Measurements from ENCODE around the gene SIX2.

Gene SIX2

GRCh38 chr2:45013229-45014015, 4.2 kb upstream of the SIX2 start:
- no peak overlapping the region for H3K4me2 ChIP-seq (ENCODE audit: low read depth, low read length, poor library complexity, severe bottlenecking)

GRCh38 chr2:45012733-45013132, 3.5 kb upstream of the SIX2 start:
- Histone ChIP-seq H3F3A (ENCODE audit: insufficient read depth) (no peaks in the 10 kb centered on the region), H3K9me2 (replicated peaks; ENCODE audit: insufficient read depth, low read length) (no peaks in the 10 kb centered on the region), H3K4me3 (ENCODE audit: insufficient read depth, low read length, poor library complexity, severe bottlenecking) (no peak overlapping the region), H3K36me3 (ENCODE audit: low read length) (no peaks in the 10 kb centered on the region), H3K79me2 (ENCODE audit: insufficient read depth, low read length) (no peaks in the 10 kb centered on the region), H3K9me3 (ENCODE audit: insufficient read depth, low read length) (no peaks in the 10 kb centered on the region), H3K27ac (ENCODE audit: low read depth, low read length) (no peak overlapping the region), H3K4me2 (ENCODE audit: low read depth, low read length, poor library complexity, severe bottlenecking) (no peak overlapping the region), H3K27me3 (ENCODE audit: low read length) (no peaks in the 10 kb centered on the region), H4K20me1 (ENCODE audit: low read depth, low read length) (no peaks in the 10 kb centered on the region), H2AFZ (ENCODE audit: low read depth, low read length, severe bottlenecking) (no peak overlapping the region), H3K9ac (ENCODE audit: low read length) (no peak overlapping the region)
- TF ChIP-seq EZH2phosphoT487 (conservative IDR thresholded peaks at IDR 0.05; ENCODE audit: low read length) = no peak
- TF ChIP-seq, protein P1, sequence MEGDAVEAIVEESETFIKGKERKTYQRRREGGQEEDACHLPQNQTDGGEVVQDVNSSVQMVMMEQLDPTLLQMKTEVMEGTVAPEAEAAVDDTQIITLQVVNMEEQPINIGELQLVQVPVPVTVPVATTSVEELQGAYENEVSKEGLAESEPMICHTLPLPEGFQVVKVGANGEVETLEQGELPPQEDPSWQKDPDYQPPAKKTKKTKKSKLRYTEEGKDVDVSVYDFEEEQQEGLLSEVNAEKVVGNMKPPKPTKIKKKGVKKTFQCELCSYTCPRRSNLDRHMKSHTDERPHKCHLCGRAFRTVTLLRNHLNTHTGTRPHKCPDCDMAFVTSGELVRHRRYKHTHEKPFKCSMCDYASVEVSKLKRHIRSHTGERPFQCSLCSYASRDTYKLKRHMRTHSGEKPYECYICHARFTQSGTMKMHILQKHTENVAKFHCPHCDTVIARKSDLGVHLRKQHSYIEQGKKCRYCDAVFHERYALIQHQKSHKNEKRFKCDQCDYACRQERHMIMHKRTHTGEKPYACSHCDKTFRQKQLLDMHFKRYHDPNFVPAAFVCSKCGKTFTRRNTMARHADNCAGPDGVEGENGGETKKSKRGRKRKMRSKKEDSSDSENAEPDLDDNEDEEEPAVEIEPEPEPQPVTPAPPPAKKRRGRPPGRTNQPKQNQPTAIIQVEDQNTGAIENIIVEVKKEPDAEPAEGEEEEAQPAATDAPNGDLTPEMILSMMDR (IDR thresholded peaks at IDR 0.05; ENCODE audit: insufficient read depth, low read length, poor library complexity, severe bottlenecking) = no peak

More at GRCh38 chr2:45013229-45014015, 4.2 kb upstream of the SIX2 start:
- no peaks in the 10 kb centered on the region for H3K36me3 ChIP-seq (ENCODE audit: low read length)
- H3K9ac ChIP-seq (ENCODE audit: low read length) = no peak overlapping the region
- no peaks in the 10 kb centered on the region for H3K9me2 ChIP-seq (replicated peaks; ENCODE audit: insufficient read depth, low read length)
- no peaks in the 10 kb centered on the region for H3K79me2 ChIP-seq (ENCODE audit: insufficient read depth, low read length)
- H2AFZ ChIP-seq (ENCODE audit: low read depth, low read length, severe bottlenecking) = no peak overlapping the region
- no peaks in the 10 kb centered on the region for H3K9me3 ChIP-seq (ENCODE audit: insufficient read depth, low read length)
- no peak overlapping the region for H3K27ac ChIP-seq (ENCODE audit: low read depth, low read length)
- H3K27me3 ChIP-seq (ENCODE audit: low read length) = no peaks in the 10 kb centered on the region
- no peaks in the 10 kb centered on the region for H3F3A ChIP-seq (ENCODE audit: insufficient read depth)
- H4K20me1 ChIP-seq (ENCODE audit: low read depth, low read length) = no peaks in the 10 kb centered on the region
- TF ChIP-seq, protein P1 (IDR thresholded peaks at IDR 0.05; ENCODE audit: insufficient read depth, low read length, poor library complexity, severe bottlenecking) = no peak
- TF ChIP-seq EZH2phosphoT487 (conservative IDR thresholded peaks at IDR 0.05; ENCODE audit: low read length) = no peak
- H3K4me3 ChIP-seq (ENCODE audit: insufficient read depth, low read length, poor library complexity, severe bottlenecking) = no peak overlapping the region

DNA sequence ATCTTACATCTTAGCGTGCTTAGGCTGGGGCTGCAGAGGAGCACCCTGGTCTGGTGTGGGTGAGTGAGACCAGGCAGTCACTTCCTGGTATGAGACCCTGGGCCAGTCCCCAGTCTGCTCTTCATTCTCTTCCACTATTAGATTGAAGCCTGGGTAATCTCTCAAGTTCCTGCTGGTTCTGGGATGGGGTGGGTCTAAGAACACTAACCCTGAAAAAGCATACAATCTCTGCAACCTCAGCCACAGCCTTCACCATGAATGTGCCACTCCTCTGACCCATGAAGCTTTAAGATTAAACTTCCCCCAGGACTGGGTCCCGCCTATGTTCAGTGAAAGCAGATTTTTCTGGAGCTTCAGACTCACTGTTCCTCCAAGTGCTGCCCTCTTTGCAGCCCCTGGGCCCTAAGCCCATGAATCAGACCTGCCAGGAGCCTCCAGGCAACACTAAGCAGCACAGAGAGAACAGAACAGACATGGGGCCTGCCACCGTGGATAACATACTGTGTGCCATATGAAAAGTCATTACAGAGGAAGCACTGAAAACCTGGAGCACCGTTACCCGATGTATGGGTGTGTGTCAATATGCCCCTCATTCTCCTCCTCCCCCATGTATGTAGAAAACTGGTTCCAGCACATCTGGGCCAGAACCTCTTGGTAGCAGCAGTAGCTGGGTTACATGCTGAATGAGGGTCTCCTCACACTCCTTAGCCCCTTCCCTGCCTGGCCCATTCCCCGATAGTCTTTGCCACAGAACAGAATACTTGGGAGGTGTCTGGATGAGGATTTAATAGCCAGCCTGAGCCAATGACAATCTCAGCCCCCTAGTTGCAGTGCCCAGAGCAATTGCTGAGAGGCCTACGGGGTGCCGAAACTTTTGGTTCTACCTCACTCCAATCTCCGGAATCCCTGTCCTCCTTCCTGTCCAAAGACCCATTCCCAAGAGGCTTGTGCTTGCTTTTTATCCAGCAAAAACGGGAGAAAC, 2.7 kb upstream of the SIX2 start:
- no peak overlapping the region for H3K4me2 ChIP-seq (ENCODE audit: low read depth, low read length, poor library complexity, severe bottlenecking)
- no peaks in the 10 kb centered on the region for H3K79me2 ChIP-seq (ENCODE audit: insufficient read depth, low read length)
- H3K9ac ChIP-seq (ENCODE audit: low read length) = no peak overlapping the region
- no peak for TF ChIP-seq EZH2phosphoT487 (conservative IDR thresholded peaks at IDR 0.05; ENCODE audit: low read length)
- TF ChIP-seq, protein P1 (IDR thresholded peaks at IDR 0.05; ENCODE audit: insufficient read depth, low read length, poor library complexity, severe bottlenecking) = no peak
- H3K27me3 ChIP-seq (ENCODE audit: low read length) = no peaks in the 10 kb centered on the region
- H3K36me3 ChIP-seq (ENCODE audit: low read length) = no peaks in the 10 kb centered on the region
- H3K4me3 ChIP-seq (ENCODE audit: insufficient read depth, low read length, poor library complexity, severe bottlenecking) = no peak overlapping the region
- no peaks in the 10 kb centered on the region for H3K9me2 ChIP-seq (replicated peaks; ENCODE audit: insufficient read depth, low read length)
- no peaks in the 10 kb centered on the region for H3K9me3 ChIP-seq (ENCODE audit: insufficient read depth, low read length)
- H3K27ac ChIP-seq (ENCODE audit: low read depth, low read length) = no peak overlapping the region
- no peaks in the 10 kb centered on the region for H3F3A ChIP-seq (ENCODE audit: insufficient read depth)
- no peak overlapping the region for H2AFZ ChIP-seq (ENCODE audit: low read depth, low read length, severe bottlenecking)
- H4K20me1 ChIP-seq (ENCODE audit: low read depth, low read length) = no peaks in the 10 kb centered on the region
